ENCODE measurements around the gene LAMB4.

LAMB4 gene

DNA sequence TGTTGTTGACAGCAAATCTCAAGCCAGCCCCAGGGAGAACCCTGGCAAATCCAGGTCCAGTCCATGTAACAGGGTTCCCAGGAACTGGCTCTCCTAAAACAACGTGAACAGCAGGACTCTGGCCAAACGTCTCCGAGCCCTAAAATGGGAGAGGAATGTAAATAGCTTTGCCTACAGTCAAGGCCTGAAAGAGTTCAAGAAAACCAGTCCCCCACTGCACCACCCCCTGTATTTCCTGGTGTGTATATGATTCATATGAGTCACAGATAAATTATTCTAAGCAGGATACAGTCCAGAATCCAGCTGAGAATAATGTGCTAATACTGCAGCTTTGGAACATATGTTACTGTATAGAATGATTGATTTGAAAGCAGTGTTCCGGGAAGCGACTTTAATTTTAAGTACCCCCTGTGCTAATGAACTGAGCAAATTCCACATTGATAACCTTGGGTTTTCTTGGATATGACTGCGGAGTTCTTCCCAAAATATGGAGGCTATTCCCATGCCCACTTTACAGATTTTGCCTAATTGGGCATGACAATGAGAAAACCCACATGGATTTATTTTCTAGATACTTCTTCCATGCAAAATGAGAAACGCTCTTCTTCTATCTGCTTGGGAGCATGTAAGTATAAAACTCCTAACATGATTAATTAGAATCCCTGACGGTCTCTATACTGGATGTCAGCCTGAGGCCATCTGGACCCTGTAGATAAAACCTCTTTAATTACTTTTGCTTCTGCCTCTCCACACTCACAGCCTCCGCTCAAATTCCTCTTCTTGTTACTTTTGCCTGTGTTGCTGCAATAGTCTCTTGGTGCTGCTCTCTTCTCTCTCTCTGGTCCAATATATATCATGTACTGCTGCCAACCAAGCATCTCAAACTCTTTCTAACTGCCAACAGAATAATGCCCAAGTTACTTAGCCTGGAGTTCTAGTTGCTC lies 50.2 kb downstream of the LAMB4 start:
- no peak for DNase-seq (ENCODE audit: low read depth in 1 of 2, low spot score in 1 of 2)

DNA sequence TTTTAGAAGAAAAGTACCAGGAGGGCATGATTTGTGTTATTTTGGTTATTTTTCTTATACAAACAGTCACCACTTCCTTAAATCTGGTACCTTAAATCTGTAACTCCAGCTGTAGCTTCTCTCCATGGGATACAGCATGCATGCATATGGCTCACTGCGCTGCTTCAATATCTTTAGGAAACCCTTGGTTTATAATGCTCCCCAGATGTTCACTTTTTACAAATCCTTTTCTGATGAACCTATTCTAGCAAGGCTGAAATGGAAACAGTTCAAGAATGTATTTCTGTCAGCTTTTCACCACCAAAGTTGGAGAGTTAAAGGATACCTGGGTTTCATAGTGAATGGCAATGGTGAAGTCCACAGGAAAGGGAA lies 50.9 kb downstream of the LAMB4 start:
- no peak for DNase-seq (ENCODE audit: low read depth in 1 of 2, low spot score in 1 of 2)

DNA sequence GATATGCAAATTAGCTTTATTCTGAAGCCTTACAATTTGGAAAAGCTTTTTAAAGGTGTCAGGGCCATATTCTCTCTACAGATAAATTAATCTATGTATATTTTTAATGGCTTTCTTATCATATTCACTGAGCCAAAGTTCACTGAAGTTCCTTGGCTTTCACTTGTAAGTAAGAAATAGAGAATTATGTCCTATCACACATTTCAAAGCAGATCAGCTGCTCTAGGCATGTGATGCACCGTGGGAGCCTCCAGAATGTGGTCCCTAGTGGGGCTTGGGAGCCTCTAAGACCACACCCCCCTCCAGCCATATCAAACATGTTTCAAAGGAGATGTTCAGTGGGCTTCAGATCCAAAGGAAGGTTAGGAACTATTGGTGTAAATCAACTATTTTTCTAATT lies 51.5 kb downstream of the LAMB4 start:
- DNase-seq (ENCODE audit: low read depth in 1 of 2, low spot score in 1 of 2), result no peak

DNA sequence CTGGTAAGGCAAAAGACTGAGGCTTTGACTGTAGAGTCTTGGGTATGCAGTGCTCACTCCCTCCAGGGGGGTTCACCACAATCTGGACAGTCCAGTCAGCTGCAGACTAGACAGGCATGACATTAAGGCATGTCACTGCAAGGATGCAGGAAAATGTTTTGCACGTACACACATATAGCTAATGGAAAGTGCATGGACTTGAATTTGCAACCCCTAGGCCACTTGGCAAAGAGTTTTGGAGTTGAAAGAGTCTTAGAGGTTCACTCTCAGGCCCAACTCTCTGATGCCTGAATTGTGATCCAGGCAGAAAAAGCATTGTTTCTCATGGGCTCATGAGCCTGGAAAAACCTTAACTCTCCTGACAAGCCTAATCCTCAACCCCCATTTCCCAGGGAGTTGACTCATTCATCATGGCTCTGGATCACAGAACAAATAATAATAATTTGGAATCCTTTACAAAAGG lies 51.9 kb downstream of the LAMB4 start:
- no peak for DNase-seq (ENCODE audit: low read depth in 1 of 2, low spot score in 1 of 2)

DNA sequence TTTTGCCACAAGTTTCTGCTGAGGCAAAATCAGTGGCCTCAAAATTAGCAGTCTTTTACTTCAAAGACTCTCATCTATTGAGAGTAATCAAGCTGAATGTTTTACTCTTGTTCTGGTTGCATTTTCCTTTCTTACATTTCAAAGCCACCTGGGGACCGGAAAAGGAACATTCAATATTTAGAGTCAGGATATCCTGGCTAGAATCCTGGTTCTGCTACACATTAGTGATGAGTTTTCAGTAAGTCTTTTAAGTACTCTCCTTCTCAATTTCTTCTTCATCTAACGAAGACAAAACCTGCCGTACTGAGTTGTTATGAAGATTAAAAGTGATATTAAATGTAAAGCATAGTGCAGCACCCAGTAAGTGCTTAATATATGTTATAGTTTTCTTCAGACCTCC lies 52.5 kb downstream of the LAMB4 start:
- no peak for DNase-seq (ENCODE audit: low read depth in 1 of 2, low spot score in 1 of 2)

DNA sequence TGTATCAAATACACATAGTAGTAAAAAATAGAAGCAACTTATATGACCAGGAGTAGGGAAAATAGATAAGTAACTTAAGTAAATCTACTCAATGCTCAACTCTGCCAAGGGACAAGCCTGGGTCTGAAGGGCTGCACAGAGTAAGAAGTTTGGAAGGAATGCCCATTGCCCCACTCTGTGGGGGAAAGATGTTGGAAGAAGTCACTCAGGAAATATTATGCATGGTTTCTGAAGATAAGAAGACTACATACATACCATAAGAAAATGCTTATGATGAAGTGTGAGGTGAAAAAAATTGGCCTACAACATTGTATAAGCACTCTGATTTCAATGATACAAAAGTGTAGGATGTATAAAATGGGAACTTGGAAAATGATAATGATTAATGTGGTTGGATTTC lies 54.0 kb downstream of the LAMB4 start:
- no peak for DNase-seq (ENCODE audit: low read depth in 1 of 2, low spot score in 1 of 2)

DNA sequence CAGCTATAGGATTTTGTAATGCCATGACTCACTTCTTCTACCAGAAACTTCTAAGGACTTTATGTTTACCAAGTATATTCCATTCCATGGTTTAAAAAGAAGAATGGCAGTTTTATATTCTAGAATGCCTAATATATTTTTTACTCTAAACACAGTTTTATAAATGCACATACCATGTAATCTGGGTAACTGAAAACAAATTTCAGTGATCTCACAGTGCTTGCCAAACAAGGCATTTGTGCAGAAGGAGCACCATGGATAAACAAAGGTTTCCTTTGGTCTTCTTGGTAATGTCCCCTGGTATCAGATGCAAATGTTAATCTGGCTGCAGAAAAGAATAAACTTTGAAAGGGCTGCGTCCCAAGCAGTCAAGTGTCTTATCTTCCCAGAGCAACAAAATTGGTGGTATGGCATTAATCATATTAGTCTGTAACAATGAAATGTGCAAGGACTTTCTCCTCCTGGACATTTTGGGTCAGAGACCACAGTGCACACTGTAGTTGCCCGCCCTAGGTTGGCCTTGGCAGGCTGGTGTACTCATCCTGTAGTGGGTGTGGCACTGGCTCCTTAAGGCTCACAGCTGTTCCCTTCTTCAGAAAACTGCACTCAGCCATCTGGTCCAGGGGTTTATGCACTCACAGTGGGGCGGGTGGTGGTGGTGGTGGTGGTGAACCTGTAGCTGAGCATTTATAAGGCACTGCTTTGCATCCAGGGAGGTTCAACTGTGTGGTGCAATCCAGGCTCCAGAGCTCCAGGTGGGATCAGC lies 56.7 kb downstream of the LAMB4 start:
- DNase-seq (ENCODE audit: low read depth in 1 of 2, low spot score in 1 of 2), result no peak

DNA sequence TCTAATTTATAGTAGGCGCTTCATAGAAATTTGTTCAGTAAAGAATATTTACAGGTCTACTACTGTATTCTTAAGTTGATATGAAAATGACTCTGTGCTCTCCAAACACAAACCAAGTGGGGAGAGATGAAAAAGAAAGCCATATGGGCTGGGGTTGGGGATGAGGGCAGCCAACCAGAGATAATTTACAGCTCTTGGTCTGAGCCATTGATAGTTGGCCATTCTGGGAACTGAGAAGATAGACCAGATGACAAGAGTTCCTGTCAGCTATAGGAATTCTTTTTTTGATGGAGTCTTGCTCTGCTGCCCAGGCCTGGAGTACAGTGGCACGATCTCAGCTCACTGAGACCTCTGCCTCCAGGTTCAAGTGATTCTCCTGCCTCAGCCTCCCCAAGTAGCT lies 57.4 kb downstream of the LAMB4 start:
- no peak for DNase-seq (ENCODE audit: low read depth in 1 of 2, low spot score in 1 of 2)

DNA sequence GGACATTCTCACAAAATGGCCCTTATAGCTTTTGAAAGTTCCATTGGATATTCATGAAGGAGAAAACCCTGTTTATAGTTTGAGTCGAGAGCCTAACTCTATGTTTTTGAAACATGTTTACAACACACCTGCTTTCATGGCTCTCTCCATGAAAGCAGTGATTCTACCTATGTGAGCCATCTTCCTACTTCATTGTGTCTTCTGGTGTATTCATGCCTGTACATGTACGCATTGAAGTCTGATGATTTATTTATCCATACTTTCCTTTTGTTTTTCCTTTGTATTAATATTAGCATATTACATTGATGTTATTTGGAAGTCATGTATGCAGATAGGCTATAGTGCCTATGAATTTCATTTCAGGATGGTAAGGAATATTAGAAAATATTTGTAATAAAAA lies 58.0 kb downstream of the LAMB4 start:
- DNase-seq (ENCODE audit: low read depth in 1 of 2, low spot score in 1 of 2), result no peak

DNA sequence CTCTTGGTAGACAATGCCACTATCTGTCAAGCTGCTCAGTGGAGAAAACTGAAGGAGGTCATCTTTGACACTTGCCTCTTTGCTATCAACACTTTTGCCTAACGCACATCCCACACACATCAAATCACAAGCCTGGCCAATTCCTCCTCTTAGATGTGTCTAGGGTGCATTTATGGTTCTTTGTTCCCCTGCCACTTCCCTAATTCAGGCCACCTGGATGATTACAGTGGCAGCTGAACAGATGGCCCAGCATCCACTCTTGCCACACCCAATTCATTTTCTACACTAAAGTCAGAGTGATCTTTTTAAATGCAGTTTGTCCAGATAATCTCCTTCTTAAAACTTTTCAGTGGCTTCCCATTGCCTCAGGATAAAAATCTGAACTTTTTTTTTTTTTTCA lies 58.6 kb downstream of the LAMB4 start:
- no peak for DNase-seq (ENCODE audit: low read depth in 1 of 2, low spot score in 1 of 2)

DNA sequence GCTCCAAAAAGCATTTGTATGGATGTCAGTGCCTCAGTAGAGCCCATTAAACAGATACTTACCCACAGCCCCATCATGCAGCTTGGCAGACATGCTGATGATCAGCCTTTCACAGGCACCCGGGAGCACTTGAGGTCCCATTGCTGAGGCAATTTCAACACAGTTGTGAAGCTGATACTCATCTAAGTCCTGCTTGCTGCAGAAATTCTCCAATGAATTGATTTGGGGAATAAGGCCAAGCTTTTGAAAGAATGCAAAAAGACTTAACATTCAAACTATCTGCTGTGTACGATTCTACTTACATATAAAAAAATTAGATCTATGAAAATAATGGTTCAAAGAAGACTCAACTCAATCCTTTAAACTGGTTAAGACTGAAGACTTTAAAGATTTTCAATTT lies 60.5 kb downstream of the LAMB4 start:
- no peak for DNase-seq (ENCODE audit: low read depth in 1 of 2, low spot score in 1 of 2)

DNA sequence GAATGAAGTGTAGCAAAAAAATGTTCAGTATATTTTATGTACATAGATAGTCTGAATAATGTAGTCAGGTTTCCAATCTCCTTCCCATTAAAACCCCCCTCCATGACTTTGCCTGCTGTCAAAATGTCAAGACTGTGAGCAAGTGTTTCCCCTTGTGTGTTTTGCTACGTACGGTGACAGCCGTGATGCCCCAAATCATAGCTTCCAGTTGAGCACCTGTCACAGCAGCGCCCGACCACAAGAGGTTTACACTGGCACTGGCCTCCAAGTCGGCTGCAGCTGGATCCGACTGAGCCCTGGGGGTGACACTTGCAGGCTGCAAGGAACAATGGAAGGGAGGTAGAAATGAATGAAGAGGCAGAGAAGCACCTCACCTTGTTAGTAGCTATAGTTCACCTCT lies 62.3 kb downstream of the LAMB4 start:
- no peak for DNase-seq (ENCODE audit: low read depth in 1 of 2, low spot score in 1 of 2)

DNA sequence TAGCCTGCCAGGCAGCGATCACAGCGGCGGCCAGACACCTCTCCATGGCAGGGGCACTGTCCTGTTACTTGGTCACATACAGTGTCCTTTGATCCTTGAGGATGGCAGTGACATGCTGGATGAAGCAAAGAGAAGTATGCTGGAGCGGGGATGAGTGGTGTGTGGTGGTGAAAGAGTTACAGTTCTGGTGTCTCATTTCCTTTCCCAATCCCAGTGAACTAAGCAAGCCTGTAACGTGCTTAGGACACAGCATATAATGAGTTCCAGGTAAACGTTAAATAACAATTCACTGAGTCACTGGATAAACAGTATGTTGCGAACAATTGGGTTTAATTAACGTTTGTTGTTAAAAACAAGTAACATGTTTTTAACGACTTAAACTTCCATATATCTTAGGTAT lies 63.7 kb downstream of the LAMB4 start:
- DNase-seq (ENCODE audit: low read depth in 1 of 2, low spot score in 1 of 2), result no peak

DNA sequence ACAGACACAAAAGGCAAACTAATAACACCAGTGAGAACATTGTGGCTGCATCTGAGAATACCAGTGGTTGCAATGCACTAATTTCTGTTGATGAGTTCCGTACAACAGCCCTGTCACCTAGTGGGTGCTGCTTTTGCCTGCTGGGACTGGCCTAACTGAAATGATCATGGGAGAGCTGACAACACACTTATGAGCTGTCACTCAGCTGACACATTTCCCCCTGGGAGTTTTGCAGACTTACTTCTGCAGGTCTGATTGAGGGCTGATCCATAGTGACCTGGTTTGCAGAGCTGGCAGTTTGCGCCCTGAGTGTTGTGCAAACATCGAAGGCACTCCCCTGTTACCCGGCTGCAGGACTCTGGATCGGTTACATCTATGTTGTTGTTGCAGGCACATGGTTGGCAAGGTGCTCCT lies 66.6 kb downstream of the LAMB4 start:
- DNase-seq (ENCODE audit: low read depth in 1 of 2, low spot score in 1 of 2), result no peak

DNA sequence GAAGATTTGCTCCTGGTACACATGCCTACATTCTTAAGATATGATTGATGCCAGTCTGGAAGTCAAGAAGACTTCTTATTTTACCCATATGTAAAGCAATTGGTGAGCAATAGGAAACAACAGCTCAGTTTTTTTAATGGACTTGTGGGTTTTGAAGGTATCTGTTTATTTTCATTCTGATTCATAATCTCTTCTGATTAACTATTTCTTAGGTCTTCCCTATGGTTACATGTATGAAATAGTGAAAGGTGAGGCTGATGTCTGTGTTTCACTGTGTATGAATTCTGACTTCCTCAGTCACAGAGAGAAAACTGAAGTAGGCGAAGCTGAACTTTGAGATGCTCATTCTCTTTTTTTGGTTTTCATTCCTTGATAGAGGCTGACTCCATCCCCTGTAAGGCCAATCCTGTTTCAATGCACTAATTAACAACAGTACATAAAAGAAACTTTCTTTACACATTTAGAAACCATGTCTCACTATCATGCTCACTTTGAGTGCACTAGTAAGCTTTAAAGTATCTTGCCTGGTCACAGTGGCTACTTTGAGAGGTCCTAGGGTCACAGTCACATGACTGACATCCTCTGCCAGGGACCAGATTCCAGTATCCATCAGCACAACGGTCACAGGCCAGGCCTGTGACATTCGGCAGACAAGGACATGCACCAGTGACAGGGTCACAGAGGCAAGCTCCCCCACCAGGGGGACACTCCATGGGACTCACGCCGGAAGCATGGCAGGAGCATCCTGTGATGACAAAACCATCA lies 67.7 kb downstream of the LAMB4 start:
- DNase-seq (ENCODE audit: low read depth in 1 of 2, low spot score in 1 of 2), result no peak

DNA sequence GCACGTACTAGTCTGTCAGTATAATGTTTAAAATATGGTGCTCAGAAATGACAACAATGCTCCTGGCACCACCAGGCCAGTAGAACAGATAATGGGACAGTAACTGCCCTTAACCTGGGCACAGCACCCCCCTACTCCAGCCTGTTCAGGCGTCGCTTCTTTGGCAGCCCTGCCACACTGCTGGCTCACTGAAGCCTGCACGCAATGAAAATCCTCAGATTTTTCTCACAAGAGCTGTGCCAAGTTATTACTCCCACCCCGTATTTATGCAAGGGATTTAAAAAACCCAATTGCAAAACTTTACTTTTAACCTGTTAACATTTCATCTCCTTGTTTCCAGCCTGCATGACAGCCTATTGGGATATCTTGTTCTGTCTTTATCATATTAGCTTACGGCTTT lies 70.6 kb downstream of the LAMB4 start:
- no peak for DNase-seq (ENCODE audit: low read depth in 1 of 2, low spot score in 1 of 2)

DNA sequence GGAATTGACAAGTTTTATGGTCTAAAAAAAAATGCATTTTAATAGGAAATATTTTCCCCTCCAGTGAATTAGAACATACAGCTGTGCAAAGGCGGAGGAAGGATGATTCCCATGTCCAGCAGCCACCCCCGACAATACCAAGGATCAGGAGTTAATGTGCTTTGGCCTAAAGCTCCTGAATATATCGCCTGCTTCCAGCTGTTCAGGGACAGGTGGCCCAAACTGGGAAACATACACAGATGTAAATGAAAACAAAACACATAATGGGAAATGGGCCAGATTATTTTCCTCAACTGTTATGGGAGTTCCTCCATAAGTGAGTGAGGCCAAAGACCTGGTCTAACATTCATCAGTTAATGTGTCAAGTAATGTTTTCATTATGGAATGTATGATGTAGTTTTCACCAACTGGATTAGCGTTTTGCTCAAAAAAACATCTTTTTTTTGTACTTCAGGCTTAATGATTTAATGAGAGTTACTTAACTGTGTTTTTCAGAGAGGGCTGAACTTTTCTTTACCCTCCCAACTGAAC lies 72.1 kb downstream of the LAMB4 start:
- no peak for DNase-seq (ENCODE audit: low read depth in 1 of 2, low spot score in 1 of 2)

DNA sequence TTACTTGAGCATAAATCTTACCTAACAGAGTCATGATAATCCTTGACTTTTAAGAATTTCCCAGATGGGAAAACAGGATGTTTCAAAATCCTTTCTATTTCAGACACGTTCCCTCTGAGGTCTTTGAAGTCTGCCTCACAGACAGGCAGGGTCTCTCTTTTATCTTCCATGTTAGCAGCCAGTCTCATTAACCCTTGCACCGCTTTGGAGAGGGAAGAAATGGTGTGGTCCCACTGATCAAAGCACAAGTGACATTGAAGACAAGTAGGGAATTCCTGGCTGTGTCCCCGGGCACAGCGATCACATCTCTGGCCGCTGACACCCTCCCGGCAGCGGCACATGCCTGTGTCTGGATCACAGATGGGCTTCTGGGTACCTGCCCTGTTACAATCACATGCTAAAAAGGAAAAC lies 74.5 kb downstream of the LAMB4 start:
- DNase-seq (ENCODE audit: low read depth in 1 of 2, low spot score in 1 of 2), result no peak

DNA sequence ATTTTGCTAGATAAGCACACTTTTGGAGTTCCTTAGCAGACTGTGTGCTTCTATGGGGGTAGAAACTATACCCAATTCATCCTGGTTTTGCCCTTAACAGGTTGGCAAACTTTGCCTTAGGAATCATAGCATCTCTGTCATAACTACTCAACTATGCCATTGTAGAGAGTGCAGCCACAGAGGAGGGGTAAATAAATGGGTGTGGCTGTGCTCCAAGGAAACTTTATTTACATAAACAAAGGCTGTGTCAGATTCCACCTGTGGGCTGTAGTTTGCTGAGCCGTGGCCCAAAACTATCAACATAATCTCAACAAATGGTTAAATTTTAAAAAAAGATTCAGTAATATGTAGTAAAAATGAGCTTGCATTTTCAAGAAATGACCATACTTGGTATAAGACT lies 75.6 kb downstream of the LAMB4 start:
- DNase-seq (ENCODE audit: low read depth in 1 of 2, low spot score in 1 of 2), result no peak

DNA sequence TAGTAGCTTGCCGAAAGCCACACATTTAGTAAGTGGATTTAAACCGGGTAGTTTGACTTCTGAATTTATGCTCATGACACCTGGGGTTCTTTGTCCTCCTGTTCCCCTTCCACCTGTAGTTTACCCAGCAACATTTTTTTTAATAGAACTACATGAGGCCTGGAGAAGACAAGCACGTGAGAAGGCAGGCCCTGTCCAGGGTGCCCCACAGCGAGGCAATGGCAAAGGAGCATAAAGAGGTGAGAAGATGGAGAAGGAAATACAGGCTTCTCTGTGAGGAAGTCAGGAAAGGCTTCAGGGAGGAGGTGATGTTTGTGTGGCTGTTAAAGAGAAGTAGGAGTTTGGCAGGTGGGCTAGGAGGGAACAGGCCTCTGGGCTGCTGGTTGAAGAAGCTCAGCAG lies 76.9 kb downstream of the LAMB4 start:
- DNase-seq (ENCODE audit: low read depth in 1 of 2, low spot score in 1 of 2), result no peak

DNA sequence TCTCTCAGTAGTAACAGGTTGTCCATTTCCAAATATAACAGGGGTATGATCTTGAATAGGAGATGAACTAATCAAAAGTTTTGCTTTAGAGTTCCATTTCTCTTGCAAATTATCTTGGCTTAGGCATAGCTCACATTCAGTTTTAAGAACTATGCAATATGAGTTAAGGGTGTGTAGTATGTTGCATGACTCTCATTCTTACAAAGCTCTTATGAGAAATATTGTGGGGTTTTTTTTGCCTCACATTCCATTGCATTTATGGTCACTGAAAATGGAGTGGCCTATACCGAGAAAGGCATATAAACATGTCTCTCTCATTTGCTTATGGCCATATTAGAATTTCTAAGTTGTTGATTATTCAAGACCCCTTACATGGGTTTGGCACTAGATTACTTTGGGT lies 78.7 kb downstream of the LAMB4 start:
- DNase-seq (ENCODE audit: low read depth in 1 of 2, low spot score in 1 of 2), result no peak
